Liver (tissue), 9 donors: Measurements from ENCODE around the gene PCBP1. TPM values are rescaled to one million over a fixed set of nuclear protein-coding genes. Genes with fewer than 3 reads are reported as not detected.

Experiments used
- DNase-seq: peaks from one replicate; pipeline ENCODE4 v3.0.0-alpha.2; 2017; ENCODE audit warnings: low spot score
- H3K27ac ChIP-seq, 2 donors: one replicate each; pipeline ENCODE4 v1.7.0; 2013; ENCODE audit warnings: inconsistent platforms in 2 of 2, low read length in 2 of 2, control low read depth in 1 of 2, low read depth in 1 of 2, mild to moderate bottlenecking in 1 of 2
- H3K27me3 ChIP-seq, 4 donors: one replicate each; pipeline versions ENCODE4 v1.6.1 to v1.7.0; 2013; ENCODE audit warnings: low read length in 3 of 4, inconsistent platforms in 1 of 4, mild to moderate bottlenecking in 1 of 4, moderate library complexity in 1 of 4; ENCODE audit not compliant: control insufficient read depth in 4 of 4, insufficient read depth in 4 of 4
- H3K36me3 ChIP-seq, 4 donors: one replicate each; pipeline versions ENCODE4 v1.6.1 to v1.7.0; 2013; ENCODE audit warnings: low read length in 3 of 4, mild to moderate bottlenecking in 3 of 4, low read depth in 1 of 4, moderate library complexity in 1 of 4; ENCODE audit not compliant: control insufficient read depth in 4 of 4, insufficient read depth in 3 of 4
- H3K4me1 ChIP-seq, 4 donors: one replicate each; pipeline versions ENCODE4 v1.6.1 to v1.7.0; 2013; ENCODE audit warnings: low read length in 3 of 4, mild to moderate bottlenecking in 3 of 4, moderate library complexity in 1 of 4; ENCODE audit not compliant: control insufficient read depth in 4 of 4, insufficient read depth in 4 of 4
- H3K4me3 ChIP-seq, 3 donors: one replicate each; pipeline versions ENCODE4 v1.6.1 to v1.7.0; 2013; ENCODE audit warnings: low read length in 3 of 3, control low read depth in 1 of 3, low read depth in 1 of 3, mild to moderate bottlenecking in 1 of 3
- H3K9ac ChIP-seq, 2 donors: one replicate each; pipeline ENCODE4 v1.7.0; 2013; ENCODE audit warnings: low read length in 2 of 2, mild to moderate bottlenecking in 2 of 2, moderate library complexity in 2 of 2, control low read depth in 1 of 2, low read depth in 1 of 2
- H3K9me3 ChIP-seq, 4 donors: one replicate each; pipeline versions ENCODE4 v1.6.1 to v1.7.0; 2013; ENCODE audit warnings: low read length in 3 of 4; ENCODE audit not compliant: control insufficient read depth in 4 of 4
- EGR1 ChIP-seq, 2 donors: IDR thresholded peaks; 2 replicates each; pipeline ENCODE4 v1.6.1; 2016 to 2018; ENCODE audit warnings: antibody characterized with exemption in 2 of 2, low read depth in 2 of 2
- FOXA1 ChIP-seq: IDR thresholded peaks from 2 replicates; pipeline ENCODE4 v1.6.1; 2016; ENCODE audit warnings: antibody characterized with exemption
- FOXA2 ChIP-seq: IDR thresholded peaks from 2 replicates; pipeline ENCODE4 v1.6.1; 2016; ENCODE audit warnings: antibody characterized with exemption
- NR2F2 ChIP-seq: IDR thresholded peaks from 2 replicates; pipeline ENCODE4 v1.6.1; 2016; ENCODE audit warnings: antibody characterized with exemption
- RAD21 ChIP-seq, 2 donors: IDR thresholded peaks; 2 replicates each; pipeline ENCODE4 v1.6.1; 2016; ENCODE audit warnings: antibody characterized with exemption in 2 of 2, mild to moderate bottlenecking in 2 of 2
- REST ChIP-seq: IDR thresholded peaks from 2 replicates; pipeline ENCODE4 v1.6.1; 2016; ENCODE audit warnings: antibody characterized with exemption, mild to moderate bottlenecking
- TAF1 ChIP-seq: conservative IDR thresholded peaks from 2 replicates; pipeline ENCODE4 v1.6.1; 2016; ENCODE audit warnings: antibody characterized with exemption, mild to moderate bottlenecking
- YY1 ChIP-seq: IDR thresholded peaks from 2 replicates; pipeline ENCODE4 v1.6.1; 2016; ENCODE audit warnings: antibody characterized with exemption, mild to moderate bottlenecking
- ZBTB33 ChIP-seq: IDR thresholded peaks from 2 replicates; pipeline ENCODE4 v1.6.1; 2016; ENCODE audit warnings: antibody characterized with exemption
- WGBS: extraction: QIAGEN DNeasy Blood & Tissue Kit; methylation state at CpG from one replicate; pipeline ENCODE4 v1.1.7; 2013; 5-methylcytosine and 5-hydroxymethylcytosine counted together
- polyA plus RNA-seq, 2 donors: library from polyadenylated mRNA; stranded (reverse) in 1 of 2; unstranded in 1 of 2; fragments of 200-250 nt in 1 of 2; fragments of >200 nt in 1 of 2; fragmentation: Nextera tagmentation in 1 of 2; extraction: Ambion mirVana in 1 of 2; gene quantifications; one replicate each; pipeline versions ENCODE4 v1.2.1 to v1.2.3, GENCODE V29; 2013 to 2015
- total RNA-seq, 2 donors: library from RNA; depleted of rRNA; stranded (reverse); fragments of >200 nt; gene quantifications; one replicate each; pipeline ENCODE4 v1.2.3, GENCODE V29; 2014
- donor health status: healthy.
- donor health status: healthy.
- donor health status: healthy.
- donor health status: healthy.
- donor health status: healthy.

Gene PCBP1
- total and polyA plus RNA-seq, 4 donors = 64.0 to 202 (median 87.9) TPM

- under 1% methylated on average over 8 of the region's 8 CpGs for WGBS
- no peaks in the 10 kb centered on the region for H3K27me3 ChIP-seq
- no peaks in the 10 kb centered on the region for H3K36me3 ChIP-seq
- TF ChIP-seq RAD21 (IDR thresholded peaks at IDR 0.05) (peak in 1 of 2 donors; percentile 12), TAF1 (peak; percentile 50), REST (no peak), FOXA1 (no peak)
- peak overlapping the region; percentile 98 to 99 for H3K27ac ChIP-seq
- peak overlapping the region; percentile 99 for H3K9ac ChIP-seq
- DNase-seq = no peak
- H3K4me3 ChIP-seq = peak overlapping the region; percentile 84 to 94 (median 85)
- H3K9me3 ChIP-seq = no peaks in the 10 kb centered on the region
- peaks cover 0 to 31% (median under 1%) of the 10 kb centered on the region in 4 donors for H3K4me1 ChIP-seq
These were observed 1.4 kb downstream of the PCBP1 start for GRCh38 chr2:70088598-70089219.

GRCh38 chr2:70089220-70089982, 2.1 kb downstream of the PCBP1 start:
- WGBS = 10% methylated on average over 11 of the region's 11 CpGs
- Histone ChIP-seq H3K4me1 (peaks cover 0 to 30% (median 3%) of the 10 kb centered on the region in 4 donors), H3K36me3 (no peaks in the 10 kb centered on the region), H3K9ac (peak overlapping the region; percentile 99), H3K27me3 (no peaks in the 10 kb centered on the region), H3K9me3 (no peaks in the 10 kb centered on the region), H3K4me3 (peak overlapping the region; percentile 84 to 94 (median 85)), H3K27ac (peak overlapping the region; percentile 98 to 99)
- TF ChIP-seq EGR1 (IDR thresholded peaks at IDR 0.05; ENCODE audit: low read depth in 2 of 2) = no peak
- TF ChIP-seq NR2F2 = no peak
- TF ChIP-seq ZBTB33 = no peak
- TF ChIP-seq FOXA2 = no peak
- peak; percentile 71 for TF ChIP-seq YY1
- TF ChIP-seq REST = peak; percentile 37
- no peak for DNase-seq
